Measurements from ENCODE around the gene TOP3A. TPM values are rescaled to one million over a fixed set of nuclear protein-coding genes. Genes with fewer than 3 reads are reported as not detected.
"Not testable (repeated sequence)": the region's sequence is repeated elsewhere in the genome, so short reads cannot be mapped to it uniquely, and the experiment has no call there.

Gene TOP3A
- total and polyA plus RNA-seq, 9 donors, result 22.4 to 34.4 (median 26.3) TPM

GRCh38 chr17:18353541-18353940 is 38.7 kb upstream of the TOP3A start:
- H3K27me3 ChIP-seq (ENCODE audit: control insufficient read depth, insufficient read depth, low read length), result no peaks in the 10 kb centered on the region
- DNase-seq, result no peak
- H3K27ac ChIP-seq (ENCODE audit: low read length), result no peak overlapping the region
- 86% methylated on average over 2 of the region's 6 CpGs for WGBS (ENCODE audit: insufficient coverage)
- H3K9me3 ChIP-seq (replicated peaks; ENCODE audit: control insufficient read depth, low read depth, low read length), result no peaks in the 10 kb centered on the region
- H3K4me3 ChIP-seq (ENCODE audit: low read length), result no peak overlapping the region
- peaks cover 36% of the 10 kb centered on the region for H3K36me3 ChIP-seq (ENCODE audit: control insufficient read depth, insufficient read depth, low read length)
- no peaks in the 10 kb centered on the region for H3K4me1 ChIP-seq (ENCODE audit: control insufficient read depth, insufficient read depth, low read length)

DNA sequence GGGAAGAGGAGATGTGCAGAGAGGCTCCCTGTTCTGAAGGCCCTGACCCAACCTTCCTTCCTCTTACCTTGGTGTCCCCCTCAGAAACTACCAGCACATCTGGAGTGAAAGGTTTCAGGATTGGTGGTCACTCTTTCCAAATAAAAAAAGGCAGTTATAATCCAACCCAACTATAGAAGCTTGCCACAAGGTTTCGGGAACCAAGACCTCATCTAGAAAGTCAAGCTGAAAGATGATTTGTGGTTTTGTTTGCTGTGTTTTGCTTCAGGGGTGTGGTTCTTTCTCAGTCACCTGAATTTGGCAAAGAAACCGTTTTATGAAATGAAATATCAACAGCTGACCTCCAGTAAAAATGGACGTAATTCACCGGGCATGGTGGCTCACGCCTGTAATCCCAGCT is 29.2 kb upstream of the TOP3A start:
- H3K9me3 ChIP-seq (replicated peaks; ENCODE audit: control insufficient read depth, low read depth, low read length), result no peaks in the 10 kb centered on the region
- peaks cover 67% of the 10 kb centered on the region for H3K36me3 ChIP-seq (ENCODE audit: control insufficient read depth, insufficient read depth, low read length)
- H3K27me3 ChIP-seq (ENCODE audit: control insufficient read depth, insufficient read depth, low read length), result no peaks in the 10 kb centered on the region
- 95% methylated on average over 2 of the region's 5 CpGs for WGBS (ENCODE audit: insufficient coverage)
- DNase-seq, result no peak
- H3K27ac ChIP-seq (ENCODE audit: low read length), result no peak overlapping the region
- no peak overlapping the region for H3K4me3 ChIP-seq (ENCODE audit: low read length)
- H3K4me1 ChIP-seq (ENCODE audit: control insufficient read depth, insufficient read depth, low read length), result no peaks in the 10 kb centered on the region

DNA sequence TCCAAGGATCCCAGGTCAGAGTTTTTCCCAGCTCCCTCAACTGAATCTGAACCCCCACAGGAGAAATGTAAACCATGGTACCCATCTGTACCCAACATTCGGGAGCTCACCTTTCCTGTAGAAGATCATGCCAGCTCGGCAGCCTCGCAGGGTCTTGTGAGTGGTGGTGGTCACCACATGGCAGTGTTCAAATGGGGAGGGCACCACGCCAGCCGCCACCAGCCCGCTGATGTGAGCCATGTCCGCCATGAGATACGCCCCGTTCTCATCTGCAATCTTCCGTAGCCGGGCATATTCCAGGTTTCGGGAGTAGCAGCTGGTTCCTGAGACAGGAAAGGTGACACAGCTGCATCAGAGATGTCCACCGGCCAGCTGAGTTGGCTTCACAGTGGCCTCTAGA is 25.1 kb upstream of the TOP3A start:
- Histone ChIP-seq H3K4me3 (ENCODE audit: low read length) (no peak overlapping the region), H3K9me3 (replicated peaks; ENCODE audit: control insufficient read depth, low read depth, low read length) (no peaks in the 10 kb centered on the region), H3K27me3 (ENCODE audit: control insufficient read depth, insufficient read depth, low read length) (no peaks in the 10 kb centered on the region), H3K27ac (ENCODE audit: low read length) (no peak overlapping the region), H3K36me3 (ENCODE audit: control insufficient read depth, insufficient read depth, low read length) (peaks cover 55% of the 10 kb centered on the region), H3K4me1 (ENCODE audit: control insufficient read depth, insufficient read depth, low read length) (no peaks in the 10 kb centered on the region)
- WGBS (ENCODE audit: insufficient coverage), result 90% methylated on average over 12 of the region's 13 CpGs
- DNase-seq, result no peak

- H3K9me3 ChIP-seq (replicated peaks; ENCODE audit: control insufficient read depth, low read depth, low read length); DNase-seq; H3K4me1 ChIP-seq (ENCODE audit: control insufficient read depth, insufficient read depth, low read length); H3K4me3 ChIP-seq (ENCODE audit: low read length); H3K27ac ChIP-seq (ENCODE audit: low read length); H3K27me3 ChIP-seq (ENCODE audit: control insufficient read depth, insufficient read depth, low read length): not testable (repeated sequence)
- H3K36me3 ChIP-seq (ENCODE audit: control insufficient read depth, insufficient read depth, low read length), result peaks cover 60% of the 10 kb centered on the region
- 96% methylated on average over 17 of the region's 25 CpGs for WGBS (ENCODE audit: insufficient coverage)
Observed at GRCh38 chr17:18338158-18338557, 23.4 kb upstream of the TOP3A start.

GRCh38 chr17:18332909-18333489 is 18.2 kb upstream of the TOP3A start:
- WGBS (ENCODE audit: insufficient coverage), result no CpG with 5 or more reads among the region's 4 CpGs
- Histone ChIP-seq H3K27ac (ENCODE audit: low read length) (no peak overlapping the region), H3K4me1 (ENCODE audit: control insufficient read depth, insufficient read depth, low read length) (no peaks in the 10 kb centered on the region), H3K36me3 (ENCODE audit: control insufficient read depth, insufficient read depth, low read length) (peaks cover 62% of the 10 kb centered on the region), H3K27me3 (ENCODE audit: control insufficient read depth, insufficient read depth, low read length) (no peaks in the 10 kb centered on the region), H3K4me3 (ENCODE audit: low read length) (no peak overlapping the region), H3K9me3 (replicated peaks; ENCODE audit: control insufficient read depth, low read depth, low read length) (no peaks in the 10 kb centered on the region)
- no peak for DNase-seq

- no peak for DNase-seq
- no peaks in the 10 kb centered on the region for H3K9me3 ChIP-seq (replicated peaks; ENCODE audit: control insufficient read depth, low read depth, low read length)
- no peak overlapping the region for H3K4me3 ChIP-seq (ENCODE audit: low read length)
- H3K4me1 ChIP-seq (ENCODE audit: control insufficient read depth, insufficient read depth, low read length), result no peaks in the 10 kb centered on the region
- H3K27me3 ChIP-seq (ENCODE audit: control insufficient read depth, insufficient read depth, low read length), result no peaks in the 10 kb centered on the region
- H3K27ac ChIP-seq (ENCODE audit: low read length), result no peak overlapping the region
- WGBS (ENCODE audit: insufficient coverage), result 83% methylated on average over 4 of the region's 9 CpGs
- H3K36me3 ChIP-seq (ENCODE audit: control insufficient read depth, insufficient read depth, low read length), result peaks cover 66% of the 10 kb centered on the region
Observed at GRCh38 chr17:18331879-18332278, 17.1 kb upstream of the TOP3A start.

GRCh38 chr17:18328643-18329204 is 13.9 kb upstream of the TOP3A start:
- no peaks in the 10 kb centered on the region for H3K4me1 ChIP-seq (ENCODE audit: control insufficient read depth, insufficient read depth, low read length)
- WGBS (ENCODE audit: insufficient coverage), result 92% methylated on average over 8 of the region's 9 CpGs
- H3K36me3 ChIP-seq (ENCODE audit: control insufficient read depth, insufficient read depth, low read length), result peaks cover 70% of the 10 kb centered on the region
- no peak for DNase-seq
- H3K9me3 ChIP-seq (replicated peaks; ENCODE audit: control insufficient read depth, low read depth, low read length), result no peaks in the 10 kb centered on the region
- H3K4me3 ChIP-seq (ENCODE audit: low read length), result no peak overlapping the region
- no peaks in the 10 kb centered on the region for H3K27me3 ChIP-seq (ENCODE audit: control insufficient read depth, insufficient read depth, low read length)
- H3K27ac ChIP-seq (ENCODE audit: low read length), result no peak overlapping the region

DNA sequence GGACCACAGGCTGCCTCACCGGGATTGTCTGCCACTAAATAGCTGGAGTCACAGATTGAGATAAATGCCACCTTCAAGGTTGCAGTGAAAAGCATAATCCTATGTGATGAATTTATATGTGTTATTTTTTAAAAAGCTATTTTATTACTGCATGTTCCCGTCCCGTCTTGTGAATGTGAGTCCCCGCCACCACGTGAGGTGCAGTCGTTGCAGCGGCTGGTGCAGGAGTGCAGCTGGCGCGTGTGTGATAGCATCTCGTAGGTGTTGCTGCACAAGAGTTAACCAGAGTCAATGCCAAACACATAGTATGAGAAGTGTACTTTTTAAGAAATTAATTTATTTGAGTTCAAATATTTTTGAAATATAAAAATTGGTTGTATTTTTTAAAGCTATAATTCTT is 12.8 kb upstream of the TOP3A start:
- WGBS (ENCODE audit: insufficient coverage), result 71% methylated on average over 3 of the region's 10 CpGs
- H3K4me3 ChIP-seq (ENCODE audit: low read length), result no peak overlapping the region
- peaks cover 78% of the 10 kb centered on the region for H3K36me3 ChIP-seq (ENCODE audit: control insufficient read depth, insufficient read depth, low read length)
- no peaks in the 10 kb centered on the region for H3K4me1 ChIP-seq (ENCODE audit: control insufficient read depth, insufficient read depth, low read length)
- no peaks in the 10 kb centered on the region for H3K9me3 ChIP-seq (replicated peaks; ENCODE audit: control insufficient read depth, low read depth, low read length)
- no peaks in the 10 kb centered on the region for H3K27me3 ChIP-seq (ENCODE audit: control insufficient read depth, insufficient read depth, low read length)
- no peak for DNase-seq
- no peak overlapping the region for H3K27ac ChIP-seq (ENCODE audit: low read length)

GRCh38 chr17:18327093-18327492 is 12.3 kb upstream of the TOP3A start:
- H3K4me1 ChIP-seq (ENCODE audit: control insufficient read depth, insufficient read depth, low read length), result no peaks in the 10 kb centered on the region
- 50% methylated on average over 1 of the region's 2 CpGs for WGBS (ENCODE audit: insufficient coverage)
- DNase-seq, result no peak
- no peak overlapping the region for H3K4me3 ChIP-seq (ENCODE audit: low read length)
- H3K9me3 ChIP-seq (replicated peaks; ENCODE audit: control insufficient read depth, low read depth, low read length), result no peaks in the 10 kb centered on the region
- no peak overlapping the region for H3K27ac ChIP-seq (ENCODE audit: low read length)
- H3K27me3 ChIP-seq (ENCODE audit: control insufficient read depth, insufficient read depth, low read length), result no peaks in the 10 kb centered on the region
- peaks cover 79% of the 10 kb centered on the region for H3K36me3 ChIP-seq (ENCODE audit: control insufficient read depth, insufficient read depth, low read length)

DNA sequence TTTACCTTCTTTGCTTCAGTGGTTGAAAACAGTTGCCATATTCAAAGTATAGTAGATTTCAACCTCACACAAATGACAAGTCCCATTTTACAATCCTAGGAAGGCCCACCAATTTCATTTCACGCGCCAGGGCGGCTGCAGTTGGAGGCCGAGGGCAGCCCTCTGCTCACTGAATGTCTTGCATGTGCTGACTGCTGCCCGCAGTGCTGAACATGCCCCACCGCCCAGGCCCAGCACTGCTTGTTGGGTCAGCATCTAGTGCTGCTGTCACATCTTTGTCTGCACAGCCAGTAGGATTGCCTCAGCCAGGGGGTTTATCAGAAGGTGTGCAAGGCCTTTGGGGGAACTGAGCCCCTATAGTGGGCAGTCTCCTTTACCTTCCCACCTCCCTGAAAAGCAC is 11.8 kb upstream of the TOP3A start:
- Histone ChIP-seq H3K27me3 (ENCODE audit: control insufficient read depth, insufficient read depth, low read length) (no peaks in the 10 kb centered on the region), H3K4me1 (ENCODE audit: control insufficient read depth, insufficient read depth, low read length) (no peaks in the 10 kb centered on the region), H3K27ac (ENCODE audit: low read length) (no peak overlapping the region), H3K4me3 (ENCODE audit: low read length) (no peak overlapping the region), H3K9me3 (replicated peaks; ENCODE audit: control insufficient read depth, low read depth, low read length) (no peaks in the 10 kb centered on the region), H3K36me3 (ENCODE audit: control insufficient read depth, insufficient read depth, low read length) (peaks cover 76% of the 10 kb centered on the region)
- WGBS (ENCODE audit: insufficient coverage), result 93% methylated on average over 6 of the region's 6 CpGs
- no peak for DNase-seq

DNA sequence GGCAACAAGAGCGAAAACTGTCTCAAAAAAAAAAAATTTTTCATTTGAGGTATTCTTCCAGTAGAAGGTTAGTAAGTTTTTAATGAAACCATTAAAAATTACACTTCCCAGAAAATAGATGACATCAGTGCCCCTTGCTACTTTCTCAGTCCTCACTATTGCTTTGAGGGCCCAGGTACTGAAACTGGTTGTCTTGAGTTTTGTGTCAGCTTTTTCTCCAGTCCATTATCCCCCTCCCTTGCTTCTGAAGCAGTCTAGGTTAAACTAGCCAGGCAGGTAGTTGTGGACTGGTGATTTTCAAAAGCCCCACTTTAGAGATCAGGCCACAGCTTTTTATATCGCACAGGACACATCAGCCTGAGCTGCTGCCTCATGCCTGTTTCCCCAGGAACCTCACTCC is 11.2 kb upstream of the TOP3A start:
- H3K27me3 ChIP-seq (ENCODE audit: control insufficient read depth, insufficient read depth, low read length), result no peaks in the 10 kb centered on the region
- H3K4me1 ChIP-seq (ENCODE audit: control insufficient read depth, insufficient read depth, low read length), result no peaks in the 10 kb centered on the region
- no peak overlapping the region for H3K4me3 ChIP-seq (ENCODE audit: low read length)
- peaks cover 73% of the 10 kb centered on the region for H3K36me3 ChIP-seq (ENCODE audit: control insufficient read depth, insufficient read depth, low read length)
- no CpG with 5 or more reads among the region's 2 CpGs for WGBS (ENCODE audit: insufficient coverage)
- no peaks in the 10 kb centered on the region for H3K9me3 ChIP-seq (replicated peaks; ENCODE audit: control insufficient read depth, low read depth, low read length)
- no peak overlapping the region for H3K27ac ChIP-seq (ENCODE audit: low read length)
- DNase-seq, result no peak

All from muscle of leg (tissue), 11 donors.